Activated CD8-positive, alpha-beta memory T cell treated with anti-CD3 and anti-CD28 coated beads, Interleukin-2, amount 50 U/mL, for 24 hours (primary cell): ENCODE data around the gene TMEM203.

Experiments used
- DNase-seq: peaks from one replicate; pipeline ENCODE4 v3.0.0-alpha.2; 2020; ENCODE audit errors: extremely low read depth

TMEM203 gene

DNA sequence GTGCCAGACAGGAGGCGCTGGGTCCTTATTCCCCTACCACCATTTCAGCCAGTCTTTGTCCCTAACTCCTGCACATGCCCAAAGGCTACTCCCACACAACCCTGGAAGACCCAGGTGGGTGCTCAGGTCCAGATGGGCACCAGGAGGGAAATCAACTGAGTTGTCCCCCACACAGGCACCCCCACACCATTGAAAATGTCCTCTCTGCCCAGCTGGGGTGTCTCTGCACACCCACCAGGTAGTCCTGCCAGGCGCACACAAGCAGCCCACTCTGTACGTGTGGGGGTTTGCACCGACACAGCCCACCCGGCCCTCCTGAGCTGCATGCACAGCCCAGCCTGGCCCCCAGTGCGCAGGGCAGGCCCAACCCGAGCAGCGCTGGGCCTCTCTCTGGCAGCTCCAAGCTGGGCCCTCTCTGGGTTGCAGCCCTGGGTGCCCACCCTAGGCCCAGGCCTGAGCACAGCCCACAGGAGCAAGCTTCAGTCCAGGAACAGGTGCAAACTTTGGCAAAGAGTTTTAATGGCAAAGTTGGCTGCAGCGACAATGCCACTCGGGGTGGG, 14.4 kb upstream of the TMEM203 start:
- no peak for DNase-seq

DNA sequence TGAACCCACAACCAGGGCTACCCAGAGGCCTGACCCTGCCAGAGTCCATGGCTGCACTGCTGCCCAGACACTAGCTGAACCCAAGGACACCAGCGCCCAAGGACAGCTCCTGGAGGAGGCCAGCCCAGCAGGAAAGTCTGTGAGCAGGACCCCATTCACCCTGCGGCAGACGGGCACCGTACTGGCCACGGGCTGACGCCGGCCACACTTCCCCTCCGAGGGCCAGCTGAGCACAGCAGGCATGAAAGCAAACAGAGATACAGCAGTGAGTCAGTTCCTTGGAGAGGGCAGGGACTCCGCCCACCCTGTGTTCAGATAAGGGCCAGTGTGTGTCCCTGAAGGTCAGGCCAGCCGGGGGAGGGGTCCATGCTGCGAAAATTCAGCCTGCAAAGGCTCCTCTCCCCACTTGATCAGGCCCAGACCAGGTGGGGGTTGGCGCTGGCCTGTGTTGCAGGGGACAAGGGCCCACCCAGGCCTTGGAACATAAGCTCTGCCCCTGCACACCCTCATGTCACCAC, 13.4 kb upstream of the TMEM203 start:
- no peak for DNase-seq

DNA sequence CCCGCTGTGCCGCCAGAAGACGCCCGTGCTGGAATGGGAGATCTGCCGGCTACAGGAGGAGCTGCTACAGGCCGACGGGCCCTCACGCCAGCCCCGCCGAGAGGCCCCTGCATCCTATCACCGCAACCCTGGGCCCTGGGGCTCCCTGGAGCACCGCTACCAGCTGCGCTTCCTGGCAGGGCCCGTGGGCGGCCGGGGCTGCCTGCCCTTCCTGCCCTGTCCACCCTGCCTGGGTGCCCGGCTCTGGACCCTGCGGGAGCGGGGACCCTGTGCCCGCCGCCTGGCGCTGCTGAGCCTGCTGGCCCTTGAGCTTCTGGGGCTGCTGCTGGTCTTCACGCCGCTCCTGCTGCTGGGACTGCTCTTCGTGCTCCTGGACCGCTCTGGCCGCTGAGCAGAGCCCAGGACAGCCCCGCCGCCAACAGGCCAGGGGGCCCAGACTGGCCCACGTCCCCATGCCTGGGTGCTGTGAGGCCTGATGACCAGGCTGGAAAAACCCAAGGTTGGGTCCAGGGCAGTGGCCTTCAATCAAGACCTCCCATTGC, 12.8 kb upstream of the TMEM203 start:
- no peak for DNase-seq

GRCh38 chr9:137217276-137218211, 12.1 kb upstream of the TMEM203 start:
- no peak for DNase-seq

- DNase-seq = no peak
Measured at GRCh38 chr9:137216188-137216965, 10.9 kb upstream of the TMEM203 start.

- no peak for DNase-seq
Measured at GRCh38 chr9:137215196-137215986, 9.9 kb upstream of the TMEM203 start.

DNA sequence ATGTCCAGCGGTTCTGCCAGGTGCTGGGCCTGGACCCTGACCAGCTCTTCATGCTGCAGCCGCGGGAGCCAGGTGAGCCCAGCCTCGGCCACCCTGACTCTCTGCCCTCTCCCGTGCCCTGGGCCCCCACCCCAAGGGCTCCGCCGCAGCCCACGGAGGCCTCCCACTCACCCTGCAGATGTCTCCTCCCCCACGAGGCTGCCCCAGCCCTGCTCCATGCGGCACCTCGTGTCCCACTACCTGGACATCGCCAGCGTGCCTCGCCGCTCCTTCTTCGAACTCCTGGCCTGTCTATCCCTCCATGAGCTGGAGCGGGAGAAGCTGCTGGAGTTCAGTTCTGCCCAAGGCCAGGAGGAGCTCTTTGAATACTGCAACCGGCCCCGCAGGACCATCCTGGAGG, 9.2 kb upstream of the TMEM203 start:
- DNase-seq = no peak

DNA sequence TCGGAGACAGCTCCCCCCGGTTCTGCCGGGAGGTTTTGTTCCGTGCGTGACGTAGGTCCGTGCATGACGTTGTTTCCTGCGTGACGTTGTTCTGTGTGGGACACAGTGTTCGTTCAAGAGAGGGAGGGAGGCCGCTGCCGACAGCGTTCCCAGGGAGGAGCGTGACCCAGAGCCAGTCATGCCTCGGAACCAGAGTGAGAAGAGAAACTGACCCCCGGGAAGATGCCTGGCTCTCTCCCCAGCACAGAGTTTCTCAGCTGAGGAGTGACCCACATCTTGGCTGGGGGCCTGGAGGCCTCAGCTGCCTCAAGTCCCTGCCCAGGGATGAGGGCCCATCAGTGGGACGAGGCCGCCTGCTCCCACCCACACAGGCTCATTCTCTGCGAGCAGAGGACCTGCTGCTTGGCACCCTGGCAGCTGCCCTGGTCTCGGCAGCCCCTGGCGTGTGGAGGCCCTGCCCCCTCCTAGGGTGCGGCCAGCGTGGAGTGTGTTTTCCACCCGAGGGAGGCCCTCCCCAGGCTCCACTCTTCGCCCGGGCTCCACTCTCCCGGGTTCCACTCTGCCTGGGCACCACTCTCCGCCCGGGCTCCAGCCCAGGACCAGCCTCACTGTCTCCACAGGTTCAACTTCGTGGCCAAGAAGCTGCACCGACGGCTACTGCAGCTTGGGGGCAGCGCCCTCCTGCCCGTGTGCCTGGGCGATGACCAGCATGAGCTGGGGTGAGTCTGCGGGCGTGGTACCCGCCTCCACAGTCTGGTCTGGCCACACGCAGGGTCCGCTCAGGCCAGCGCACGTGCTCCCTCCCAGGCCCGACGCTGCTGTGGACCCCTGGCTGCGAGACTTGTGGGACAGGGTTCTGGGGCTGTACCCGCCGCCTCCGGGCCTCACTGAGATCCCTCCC, 8.0 kb upstream of the TMEM203 start:
- no peak for DNase-seq

- no peak for DNase-seq
Measured at GRCh38 chr9:137212520-137212919, 7.1 kb upstream of the TMEM203 start.

GRCh38 chr9:137211532-137211931, 6.1 kb upstream of the TMEM203 start:
- DNase-seq = no peak

GRCh38 chr9:137206602-137207001, 1.2 kb upstream of the TMEM203 start:
- DNase-seq = no peak

DNA sequence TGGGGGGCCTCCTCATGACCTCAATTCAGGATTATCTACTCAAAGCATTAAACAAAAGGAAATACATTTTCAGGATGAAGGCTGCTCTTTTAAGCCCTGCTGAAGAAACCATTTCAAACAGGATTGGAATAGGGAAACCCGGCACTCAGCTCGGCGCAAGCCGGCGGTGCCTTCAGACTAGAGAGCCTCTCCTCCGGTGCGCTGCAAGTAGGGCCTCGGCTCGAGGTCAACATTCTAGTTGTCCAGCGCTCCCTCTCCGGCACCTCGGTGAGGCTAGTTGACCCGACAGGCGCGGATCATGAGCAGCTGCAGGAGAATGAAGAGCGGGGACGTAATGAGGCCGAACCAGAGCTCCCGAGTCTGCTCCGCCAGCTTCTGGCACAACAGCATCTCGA, 720 bp downstream of the TMEM203 start:
- DNase-seq = no peak

DNA sequence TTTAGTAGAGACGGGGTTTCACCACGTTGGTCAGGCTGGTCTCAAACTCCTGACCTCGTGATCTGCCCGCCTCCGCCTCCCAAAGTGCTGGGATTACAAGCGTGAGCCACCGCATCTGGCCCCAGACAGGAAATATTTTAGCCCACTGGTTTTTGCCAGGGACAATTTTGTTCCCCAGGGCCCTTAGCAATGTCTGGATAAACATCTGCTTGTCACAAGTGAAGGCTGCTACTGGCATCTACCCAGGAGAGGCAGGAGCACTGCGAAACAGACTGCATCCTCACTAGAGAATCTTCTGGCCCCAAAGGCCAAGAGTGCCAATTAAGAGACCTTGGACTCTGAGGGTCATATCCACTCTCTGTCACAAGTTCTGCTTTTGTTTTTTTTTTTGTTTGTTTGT, 2.5 kb downstream of the TMEM203 start:
- DNase-seq = no peak

DNA sequence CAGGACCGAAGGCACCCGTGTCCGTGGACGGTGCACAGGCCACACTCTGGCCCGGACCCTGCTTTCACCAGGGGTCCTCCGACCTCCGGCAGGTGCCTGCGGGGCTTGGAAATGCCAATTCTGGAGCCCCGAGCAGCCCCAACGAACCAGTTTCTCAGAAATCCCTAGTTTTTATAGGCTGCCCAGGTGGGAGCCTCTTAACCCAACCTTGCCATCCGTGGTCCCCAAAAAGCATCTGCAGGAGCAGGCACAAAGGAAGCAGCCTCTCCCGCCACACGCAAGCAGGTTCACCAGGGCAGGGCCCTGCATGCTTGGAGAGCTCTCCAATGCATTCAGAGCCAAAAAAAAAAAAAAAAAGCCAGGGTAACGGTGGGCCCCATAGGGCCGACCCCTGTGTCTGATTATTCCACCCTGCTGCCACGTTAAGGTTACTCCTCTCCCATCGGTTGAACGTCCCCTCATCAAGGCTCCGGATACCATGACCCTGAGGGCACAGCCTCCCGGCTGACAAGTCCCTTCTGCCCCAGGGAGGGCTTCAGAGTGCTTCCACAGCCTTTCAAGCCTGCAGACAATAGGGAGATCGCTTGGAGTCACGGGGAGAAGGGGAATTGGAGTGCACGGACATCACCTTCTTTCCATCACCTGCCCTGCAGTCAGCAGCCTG, 4.1 kb downstream of the TMEM203 start:
- no peak for DNase-seq

DNA sequence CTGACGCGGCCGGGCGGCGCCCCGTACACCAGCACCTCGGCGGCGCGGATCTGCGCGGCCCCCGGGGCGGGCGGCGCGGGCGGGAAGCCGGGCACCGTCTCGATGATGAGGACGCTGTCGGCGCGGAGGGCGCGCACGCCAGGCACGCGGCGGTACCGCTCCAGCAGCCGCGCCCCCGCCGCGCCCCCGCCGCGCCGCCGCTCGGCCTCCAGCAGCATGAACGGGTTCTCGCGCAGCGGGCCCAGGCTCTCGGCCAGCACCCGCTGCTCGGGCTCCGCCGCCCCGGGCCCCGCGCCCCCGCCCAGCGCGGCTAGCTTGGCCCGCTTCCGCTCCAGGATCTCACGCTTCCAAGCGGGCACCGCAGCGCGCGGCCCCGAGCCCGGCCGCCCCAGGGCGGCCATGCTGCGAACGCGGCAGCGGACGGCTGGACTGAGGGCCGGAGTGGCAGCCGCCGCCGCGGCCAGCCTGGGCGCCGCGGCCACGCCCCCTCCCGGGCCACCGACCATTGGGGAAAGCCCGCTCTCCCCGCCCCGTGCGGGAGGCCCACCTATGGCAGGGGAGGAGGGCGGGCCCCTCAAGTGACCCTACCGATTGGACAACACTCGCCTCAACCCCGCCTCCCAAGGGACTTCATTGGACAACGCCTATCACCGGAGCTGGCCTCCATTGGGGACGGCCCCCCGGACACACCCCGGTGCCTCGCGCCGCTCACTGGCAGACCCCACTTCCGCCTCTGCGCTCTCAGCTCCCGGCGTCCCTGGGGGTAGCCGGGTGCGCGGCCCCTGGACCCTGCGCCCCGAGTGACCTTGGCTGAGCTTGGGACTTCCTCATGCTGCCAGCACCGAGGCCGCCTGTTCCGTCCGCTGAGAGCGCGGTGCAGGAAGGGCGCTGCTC, 4.9 kb downstream of the TMEM203 start, which contains the start of gene TPRN:
TSS of gene TPRN (minus strand) at position 431 of the 894 bp plus-strand sequence. CDS start at position 401, 30 bp downstream.
- peak; percentile 96 for DNase-seq

DNA sequence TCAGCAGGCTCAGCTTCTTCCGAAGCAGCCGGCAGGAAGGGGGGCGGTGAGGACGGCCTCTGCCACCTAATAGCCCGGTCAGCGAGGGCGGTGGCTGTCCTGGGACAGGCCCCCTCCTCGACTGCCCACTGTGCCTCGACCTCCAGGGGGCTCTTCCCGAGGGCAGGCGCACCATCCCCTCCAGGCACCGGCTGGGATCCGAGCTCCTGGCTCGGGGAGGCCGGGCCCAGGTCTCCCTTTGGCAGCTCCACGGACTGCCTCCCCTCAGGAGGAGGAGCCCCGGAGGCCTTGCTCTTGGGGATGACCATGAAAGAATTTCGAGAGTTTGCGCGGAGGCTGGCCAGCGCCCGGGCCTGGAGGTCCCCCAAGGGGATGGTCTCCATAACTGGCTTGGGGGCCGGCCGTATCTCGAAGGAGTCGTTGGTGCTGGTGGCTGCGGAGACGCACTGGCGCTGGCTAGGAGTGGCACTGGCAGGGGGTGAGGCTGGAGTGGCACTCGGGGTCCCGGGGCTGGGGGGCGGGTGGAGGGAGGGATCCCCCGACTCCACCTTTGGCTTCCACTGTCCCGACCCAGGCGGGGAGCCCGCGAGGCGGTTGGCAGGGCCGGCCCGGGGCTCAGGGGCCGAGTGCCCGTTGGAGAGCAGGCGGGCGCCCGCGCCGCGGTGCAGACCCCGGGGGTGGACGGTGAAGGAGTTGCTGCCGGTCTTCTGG, 5.9 kb downstream of the TMEM203 start:
- DNase-seq = no peak

DNA sequence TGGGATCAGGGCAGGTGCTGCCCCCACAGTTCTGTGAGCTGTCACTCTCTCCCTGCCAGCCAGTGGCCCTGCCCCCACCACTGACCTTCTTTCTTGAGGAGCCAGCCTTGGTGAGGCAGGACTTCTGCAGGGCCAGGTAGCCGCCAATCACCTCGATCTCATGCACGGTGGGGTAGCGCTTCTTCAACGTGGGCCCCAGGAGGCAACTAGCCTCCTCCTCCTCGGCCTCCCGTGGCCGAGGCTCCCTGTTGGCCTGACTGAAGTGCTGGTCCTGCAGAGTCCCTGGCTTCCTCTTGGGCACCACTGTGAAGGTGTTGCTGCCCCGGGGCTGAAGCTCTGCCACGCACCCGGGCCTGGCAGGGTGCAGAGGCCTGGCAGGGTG, 6.6 kb downstream of the TMEM203 start:
- no peak for DNase-seq
